GM12878 (cell line): ENCODE data around the gene SHOC2. TPM values are rescaled to one million over a fixed set of nuclear protein-coding genes. Genes with fewer than 3 reads are reported as not detected.
A peak's percentile ranks its signal among the peaks of the same experiment; 100 is the strongest.

Experiments
- ATAC-seq: fragments of 200-7000 bp; cut with Tn5 transposase; 3 replicates; pipeline ENCODE4 v1.9.1; 2020; ENCODE audit warnings: mild to moderate bottlenecking, moderate library complexity
- BruUV-seq: library from RNA; stranded (reverse); fragments of 400-500 nt; replicated peaks from 2 replicates; lab custom pipeline; 2021; lab: Mats Ljungman, UMichigan
- CTCF ChIA-PET: fragments of 300-600 bp; sonication (Branson Sonifier 250); formaldehyde crosslinking; extraction: SDS; loops from one replicate; lab custom pipeline; 2021; ENCODE audit warnings: inconsistent platforms; lab: Yijun Ruan, JAX
- POLR2A ChIA-PET: fragments of 350-600 bp; formaldehyde crosslinking; extraction: SDS; loops from one replicate; lab custom pipeline; 2021; ENCODE audit warnings: inconsistent platforms; lab: Charles Lee
- RAD21 ChIA-PET: fragments of 300-600 bp; sonication (Branson Sonifier 250); formaldehyde crosslinking; loops from one replicate; lab custom pipeline; 2023; ENCODE audit warnings: antibody characterized with exemption; ENCODE audit not compliant: unreplicated experiment; lab: Charles Lee
- SMC1A ChIA-PET: fragments of 300-600 bp; sonication (Branson Sonifier 250); formaldehyde crosslinking; loops from one replicate; lab custom pipeline; 2023; ENCODE audit not compliant: unreplicated experiment, uncharacterized antibody; lab: Charles Lee
- DNase-seq: peaks from one replicate; pipeline ENCODE4 v3.0.0-alpha.2; 2011; ENCODE audit warnings: low read depth, low spot score
- FAIRE-seq: peaks from 3 replicates; lab custom pipeline; 2011; peaks lifted over from hg19 to GRCh38; lab: Jason Lieb, UNC
- H2AFZ ChIP-seq: 2 replicates; pipeline ENCODE4 v1.6.0; 2011; ENCODE audit warnings: low read depth, low read length, control low read depth; ENCODE audit not compliant: control insufficient read depth
- H3K27ac ChIP-seq: 2 replicates; pipeline ENCODE4 v1.5.1; 2011; ENCODE audit warnings: control low read depth; ENCODE audit not compliant: control insufficient read depth, insufficient read depth
- H3K27me3 ChIP-seq, 2 experiments: replicated peaks in 1 of 2; 2 replicates each; pipeline versions ENCODE4 v1.6.0 to v1.6.1; 2011; ENCODE audit warnings: low read length in 1 of 2; ENCODE audit not compliant: control insufficient read depth in 2 of 2, insufficient read depth in 2 of 2
- H3K36me3 ChIP-seq, 2 experiments: 2 replicates each; pipeline ENCODE4 v1.5.1; 2011; ENCODE audit warnings: low read length in 1 of 2; ENCODE audit not compliant: control insufficient read depth in 2 of 2, insufficient read depth in 2 of 2
- H3K4me1 ChIP-seq: 2 replicates; pipeline ENCODE4 v1.6.1; 2011; ENCODE audit warnings: mild to moderate bottlenecking, low read length, moderate library complexity, mixed read lengths; ENCODE audit not compliant: control insufficient read depth, insufficient read depth
- H3K4me2 ChIP-seq: 2 replicates; pipeline ENCODE4 v1.6.0; 2011; ENCODE audit warnings: control low read depth; ENCODE audit not compliant: control insufficient read depth, insufficient read depth
- H3K4me3 ChIP-seq: fragments of 200-600 bp; sonication (generic); 2 replicates; pipeline ENCODE4 v1.5.1; 2016
- H3K79me2 ChIP-seq: 2 replicates; pipeline ENCODE4 v1.6.0; 2011; ENCODE audit warnings: low read length; ENCODE audit not compliant: control insufficient read depth, insufficient read depth
- H3K9ac ChIP-seq: 2 replicates; pipeline ENCODE4 v1.8.0; 2011; ENCODE audit warnings: low read length, control low read depth, mixed read lengths; ENCODE audit not compliant: control insufficient read depth, insufficient read depth
- H3K9me3 ChIP-seq: replicated peaks from 3 replicates; pipeline ENCODE4 v1.5.1; 2011; ENCODE audit warnings: mild to moderate bottlenecking, low read length; ENCODE audit not compliant: control insufficient read depth, insufficient read depth
- H4K20me1 ChIP-seq: 2 replicates; pipeline ENCODE4 v1.6.0; 2011; ENCODE audit not compliant: control insufficient read depth, insufficient read depth
- CEBPB ChIP-seq, 2 experiments: fragments of 150-350 bp in 1 of 2; IDR thresholded peaks; 2 replicates each; pipeline ENCODE4 v1.6.1; 2012 to 2014; ENCODE audit warnings: low read depth in 2 of 2, low read length in 2 of 2, borderline replicate concordance in 1 of 2, inconsistent platforms in 1 of 2
- ELK1 ChIP-seq: IDR thresholded peaks from 2 replicates; pipeline ENCODE4 v1.6.1; 2012; ENCODE audit warnings: low read depth, low read length, improper control_type of control experiment
- IRF5 ChIP-seq: fragments of 450-650 bp; IDR thresholded peaks from 2 replicates; pipeline ENCODE4 v1.6.1; 2017; ENCODE audit warnings: borderline replicate concordance
- NFYB ChIP-seq: IDR thresholded peaks from 2 replicates; pipeline ENCODE4 v1.6.1; 2011; ENCODE audit warnings: low read depth, mild to moderate bottlenecking, low read length, improper control_type of control experiment, moderate library complexity; ENCODE audit not compliant: insufficient read depth
- POU2F2 ChIP-seq: IDR thresholded peaks from 3 replicates; pipeline ENCODE4 v1.6.1; 2011; ENCODE audit warnings: low read depth, mild to moderate bottlenecking, low read length, borderline replicate concordance
- RFX5 ChIP-seq: IDR thresholded peaks from 2 replicates; pipeline ENCODE4 v1.6.1; 2011; ENCODE audit warnings: low read depth, low read length, improper control_type of control experiment
- SREBF2 ChIP-seq: IDR thresholded peaks from 2 replicates; pipeline ENCODE4 v1.6.1; 2012; ENCODE audit warnings: mild to moderate bottlenecking, low read length
- ZNF217 ChIP-seq: fragments of 450-650 bp; IDR thresholded peaks from 2 replicates; pipeline ENCODE4 v1.6.1; 2017; ENCODE audit warnings: antibody characterized with exemption, mild to moderate bottlenecking
- WGBS: methylation state at CpG from one replicate; pipeline ENCODE4 v1.1.6; 2016; ENCODE audit warnings: low lambda C conversion rate; ENCODE audit not compliant: insufficient replicate concordance, insufficient coverage; ENCODE audit errors: missing lambda C conversion rate; 5-methylcytosine and 5-hydroxymethylcytosine counted together
- in situ Hi-C: fragments of 300-500 bp; cut with MboI; formaldehyde crosslinking; loops from 9 replicates; pipeline ENCODE4 v1.14.3; 2018; ENCODE audit warnings: mixed read lengths
- intact Hi-C: fragments of 100-400 bp; cut with micrococcal nuclease; formaldehyde crosslinking; loops from one replicate; pipeline ENCODE4 v1.14.2; 2022; ENCODE audit not compliant: unreplicated experiment
- polyA plus RNA-seq, 11 experiments: library from polyadenylated mRNA; depleted of rRNA in 4 of 11; unstranded in 6 of 11; stranded (reverse) in 5 of 11; fragments of >200 nt; fragmentation: Nextera tagmentation in 4 of 11; fragmentation: Illumina TruSeq in 1 of 11; extraction: Ambion mirVana in 4 of 11; extraction: Trizol in 1 of 11; gene quantifications; 1 replicate in 1 of 11; 2 replicates in 10 of 11; pipeline versions ENCODE4 v1.2.1 to v1.2.3, GENCODE V29; 2011 to 2016; ENCODE audit warnings: inconsistent platforms in 2 of 11, missing spikeins in 2 of 11, low read depth in 1 of 11
- total RNA-seq, 4 experiments: library from RNA; depleted of rRNA in 3 of 4; stranded (reverse); fragments of >200 nt in 3 of 4; fragmentation: Illumina TruSeq in 1 of 4; extraction: Trizol in 1 of 4; gene quantifications; 2 replicates each; pipeline versions ENCODE4 v1.2.1 to v1.2.3, GENCODE V29; 2013 to 2021

SHOC2 gene
- total and polyA plus RNA-seq, 10 of the 15 experiments (the other 5 are each of a cell fraction or from before 2014, with no cell fraction given), result 24.8 to 65.3 (median 42.6) TPM

GRCh38 chr10:110927461-110927860 is 8.1 kb downstream of the SHOC2 start:
- ChIA-PET RAD21 (interaction anchor here (0.8 to 3.0 kb wide), 10 partner anchors 8 to 123 kb away, joined by 3 to 28 read pairs (median 4); partner anchors contain the start of genes BBIP1 and SHOC2), SMC1A (interaction anchor here (0.7 to 5.0 kb wide), 17 partner anchors 9 to 179 kb away, joined by 3 to 31 read pairs (median 4); partner anchors contain the start of gene BBIP1), CTCF (interaction anchor here (0.9 to 2.7 kb wide), 9 partner anchors 10 to 317 kb away, joined by 3 to 14 read pairs (median 3); no protein-coding TSS in a partner anchor), POLR2A (interaction anchor here (2.6 to 2.7 kb wide), 2 partner anchors 9 to 10 kb away, joined by 12 to 14 read pairs; partner anchors contain the start of genes BBIP1 and SHOC2)
- no peak overlapping the region for H3K4me3 ChIP-seq
- TF ChIP-seq NFYB (no peak), SREBF2 (no peak), CEBPB (IDR thresholded peaks at IDR 0.05; ENCODE audit: borderline replicate concordance in 1 of 2, low read depth in 2 of 2, low read length in 2 of 2) (no peak), ZNF217 (no peak), RFX5 (no peak), ELK1 (no peak), IRF5 (no peak), POU2F2 (no peak)
- in situ Hi-C loops, result no loop called here
- H3K36me3 ChIP-seq, result peaks cover 0 to 2% of the 10 kb centered on the region in 2 experiments; a peak in 1 of 4 replicates
- no TSS peak for BruUV-seq
- ATAC-seq (no peak), FAIRE-seq (no peak), DNase-seq (no peak)
- H3K9me3 ChIP-seq, result no peaks in the 10 kb centered on the region; the same call in 2 of the 3 replicates
- H4K20me1 ChIP-seq, result no peaks in the 10 kb centered on the region; the same call in 1 of the 2 replicates
- H3K27me3 ChIP-seq, result no peaks in the 10 kb centered on the region
- 96% methylated on average over 2 of the region's 2 CpGs for WGBS
- H3K27ac ChIP-seq, result no peak overlapping the region
- H3K4me2 ChIP-seq, result peak overlapping the region; percentile 47
- intact Hi-C loops, result loop anchor here (10.0 kb wide), 1 partner anchor 623 kb away; the partner anchor contains the start of gene SMNDC1
- H2AFZ ChIP-seq, result no peak overlapping the region
- no peak overlapping the region for H3K9ac ChIP-seq
- H3K4me1 ChIP-seq, result peaks cover 32% of the 10 kb centered on the region
- H3K79me2 ChIP-seq, result peaks cover 100% of the 10 kb centered on the region
